GM12892 (cell line): ENCODE measurements around the gene XPR1.

Source experiments
- DNase-seq: peaks from one replicate; pipeline ENCODE4 v3.0.0; 2011; ENCODE audit not compliant: insufficient read length
- FAIRE-seq: peaks from 2 replicates; lab custom pipeline; 2011; peaks lifted over from hg19 to GRCh38; lab: Jason Lieb, UNC
- POLR2A ChIP-seq: IDR thresholded peaks from 2 replicates; pipeline ENCODE4 v1.6.1; 2011; ENCODE audit warnings: low read depth, low read length, control low read depth
- POLR2AphosphoS5 ChIP-seq: IDR thresholded peaks from 2 replicates; pipeline ENCODE4 v1.6.1; 2011; ENCODE audit warnings: low read depth, low read length, control low read depth
- TAF1 ChIP-seq: IDR thresholded peaks from 2 replicates; pipeline ENCODE4 v1.6.1; 2011; ENCODE audit warnings: low read depth, mild to moderate bottlenecking, control low read depth, low read length, borderline replicate concordance

The XPR1 gene

DNA sequence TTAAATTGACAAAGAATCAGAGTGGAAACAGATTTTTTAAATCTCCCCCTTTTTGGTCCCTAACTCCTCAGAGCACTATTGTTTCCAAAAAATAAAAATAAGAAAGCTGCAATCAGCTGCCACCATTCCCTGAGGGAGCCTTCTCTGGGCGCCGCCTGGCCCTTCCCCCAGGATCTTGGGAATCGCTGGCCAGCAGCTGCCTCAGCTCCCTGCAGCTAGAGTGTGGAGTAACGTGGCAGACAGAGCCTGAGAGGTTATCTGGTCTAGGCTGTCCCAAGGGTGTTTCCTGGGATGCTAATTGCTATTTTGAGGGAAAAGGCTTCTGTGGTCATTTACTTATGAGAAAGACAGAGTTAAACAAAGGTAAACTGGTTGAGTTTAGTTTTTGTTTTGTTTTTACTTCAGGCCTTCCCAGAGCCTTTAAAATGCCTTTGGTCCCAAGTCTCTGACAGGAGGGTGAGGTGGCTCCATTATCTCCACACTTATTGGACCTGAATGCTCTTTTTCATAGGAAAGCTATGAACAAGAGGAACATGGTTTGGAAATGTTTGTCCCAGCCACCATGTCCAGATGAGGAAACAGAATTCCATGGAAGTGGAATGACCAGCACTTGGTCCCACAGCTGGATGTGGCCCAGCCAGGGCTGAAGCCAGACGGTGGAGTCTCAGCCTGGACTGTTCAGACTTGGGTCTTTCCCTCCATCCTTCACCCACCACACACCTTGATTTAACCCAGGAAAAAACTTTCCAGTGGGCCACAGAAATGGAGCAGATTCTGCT, 266.8 kb downstream of the XPR1 start:
- FAIRE-seq, result no peak
- DNase-seq, result no peak
- TF ChIP-seq TAF1 (no peak), POLR2A (no peak), POLR2AphosphoS5 (no peak)

DNA sequence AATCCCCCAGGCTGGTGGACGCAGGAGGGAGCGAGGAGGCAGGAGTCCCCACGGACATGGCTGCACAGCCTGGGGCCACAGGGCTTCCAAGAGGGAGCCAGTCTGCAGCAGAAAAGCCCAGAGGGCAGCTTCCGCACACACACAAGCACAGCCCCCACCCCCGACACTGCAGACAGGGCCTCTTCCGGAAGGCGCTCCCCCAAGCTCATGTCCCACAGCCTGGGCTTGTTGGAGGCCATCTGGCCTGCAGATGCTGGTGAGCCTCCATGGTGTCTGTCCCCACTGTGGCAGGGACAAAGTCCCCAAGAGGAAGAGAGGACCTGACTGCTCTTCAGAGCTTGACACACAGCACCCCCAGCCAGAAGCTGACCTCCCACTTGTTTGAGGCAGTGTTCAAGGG, 267.4 kb downstream of the XPR1 start:
- DNase-seq, result no peak
- no peak for FAIRE-seq
- no peak for TF ChIP-seq POLR2A
- no peak for TF ChIP-seq POLR2AphosphoS5

DNA sequence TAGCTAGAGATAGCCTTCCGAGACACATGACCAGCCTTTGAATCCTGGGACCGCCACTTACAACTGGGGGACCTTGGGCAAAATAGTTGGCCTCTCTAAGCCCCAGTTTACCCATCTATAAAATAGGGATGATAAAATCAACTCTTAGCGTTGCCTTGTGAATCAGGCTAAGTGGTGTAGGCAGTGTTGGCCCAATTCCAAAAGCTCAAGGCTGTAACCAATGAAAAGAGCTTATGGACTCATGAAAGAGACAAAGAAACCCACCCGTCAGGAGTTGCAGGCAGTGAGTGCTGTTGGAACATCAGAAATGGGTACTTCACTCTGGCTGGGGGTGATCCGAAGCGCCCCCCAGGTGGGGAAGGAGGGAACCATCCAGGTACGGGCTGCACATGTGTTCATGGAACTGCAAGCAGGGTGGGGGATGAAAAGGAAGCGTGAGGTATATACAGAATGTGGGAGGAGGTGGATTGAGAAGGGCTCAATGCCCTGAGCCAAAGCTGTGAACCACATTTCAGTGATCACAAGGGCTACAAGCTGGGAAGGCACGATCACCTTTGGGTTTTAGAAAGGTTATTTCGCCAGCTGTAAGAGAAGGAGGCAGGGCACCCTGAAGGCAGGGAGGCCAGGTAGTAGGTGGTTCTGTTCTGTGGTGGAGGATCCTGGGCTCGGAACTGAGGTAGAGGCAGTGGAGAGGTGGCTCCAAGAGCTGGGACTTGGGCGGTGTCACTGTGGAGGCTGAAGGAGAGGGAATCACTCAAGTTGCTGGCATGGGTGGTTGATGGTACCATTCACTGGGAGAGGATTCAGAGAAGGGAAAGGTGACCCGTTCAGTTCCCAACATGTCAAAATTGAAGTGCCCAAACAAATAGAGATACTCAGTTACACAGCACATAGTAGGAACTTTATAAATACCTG, 269.5 kb downstream of the XPR1 start:
- FAIRE-seq (no peak), DNase-seq (no peak)
- TF ChIP-seq TAF1 (no peak), POLR2AphosphoS5 (no peak), POLR2A (no peak)

DNA sequence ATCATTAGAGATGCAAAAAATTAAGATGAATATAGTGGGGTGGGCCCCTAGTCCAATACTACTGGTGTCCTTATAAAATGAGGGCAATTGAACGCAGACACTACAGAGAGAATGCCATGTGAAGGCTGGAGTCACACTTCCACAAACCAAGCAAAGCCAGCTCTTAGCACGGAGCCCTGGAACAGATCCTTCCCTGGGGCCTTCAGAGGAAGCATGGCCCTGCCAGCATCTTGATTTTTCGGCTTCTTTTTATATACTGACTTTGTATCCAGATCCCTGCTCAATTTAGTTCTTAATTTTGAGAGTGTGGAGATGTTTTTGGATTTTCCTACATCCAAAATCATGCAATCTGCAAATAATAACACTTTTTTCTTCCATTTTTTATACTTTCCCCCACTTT, 270.7 kb downstream of the XPR1 start:
- no peak for DNase-seq
- TF ChIP-seq TAF1, result no peak
- no peak for TF ChIP-seq POLR2AphosphoS5
- TF ChIP-seq POLR2A, result no peak
- FAIRE-seq, result no peak

DNA sequence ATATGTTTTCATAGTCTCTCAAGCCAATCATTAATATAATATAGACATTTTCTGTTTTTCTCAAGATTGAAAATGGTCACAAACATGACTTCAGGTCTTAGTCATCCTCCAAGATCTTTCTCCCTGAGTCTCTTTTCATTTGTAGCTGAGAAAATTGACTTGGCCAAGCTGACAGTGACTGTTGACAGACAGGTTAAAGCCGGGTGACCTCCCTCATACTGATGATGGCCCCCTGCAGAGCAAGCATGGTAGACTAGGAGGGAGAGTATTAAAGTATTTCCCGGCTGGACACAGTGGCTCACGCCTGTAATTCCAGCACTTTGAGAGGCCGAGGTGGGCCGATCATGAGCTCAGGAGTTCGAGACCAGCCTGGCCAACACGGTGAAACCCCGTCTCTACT, 274.1 kb downstream of the XPR1 start:
- no peak for TF ChIP-seq POLR2A
- no peak for FAIRE-seq
- no peak for DNase-seq

DNA sequence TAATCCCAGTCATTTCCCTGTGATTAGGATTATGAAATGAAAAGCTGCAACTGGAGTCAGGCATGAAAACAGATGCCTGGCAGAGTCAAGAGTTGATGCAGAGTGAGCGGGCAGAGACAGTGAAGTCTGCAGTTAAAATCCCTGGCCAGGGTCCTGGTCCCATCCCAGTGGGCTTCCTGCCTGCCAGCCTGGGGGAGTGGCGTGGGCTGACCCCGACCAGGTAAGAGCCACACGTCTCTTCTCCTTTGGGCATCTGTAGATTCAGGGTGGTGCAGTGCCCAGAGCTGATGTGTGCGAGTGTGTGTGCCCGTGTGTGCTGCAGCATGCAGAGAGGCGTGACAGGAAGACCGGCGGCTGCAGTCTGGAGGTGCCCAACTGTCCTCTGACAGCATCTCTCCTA, 274.7 kb downstream of the XPR1 start:
- TF ChIP-seq TAF1 (no peak), POLR2A (no peak), POLR2AphosphoS5 (no peak)
- no peak for FAIRE-seq

DNA sequence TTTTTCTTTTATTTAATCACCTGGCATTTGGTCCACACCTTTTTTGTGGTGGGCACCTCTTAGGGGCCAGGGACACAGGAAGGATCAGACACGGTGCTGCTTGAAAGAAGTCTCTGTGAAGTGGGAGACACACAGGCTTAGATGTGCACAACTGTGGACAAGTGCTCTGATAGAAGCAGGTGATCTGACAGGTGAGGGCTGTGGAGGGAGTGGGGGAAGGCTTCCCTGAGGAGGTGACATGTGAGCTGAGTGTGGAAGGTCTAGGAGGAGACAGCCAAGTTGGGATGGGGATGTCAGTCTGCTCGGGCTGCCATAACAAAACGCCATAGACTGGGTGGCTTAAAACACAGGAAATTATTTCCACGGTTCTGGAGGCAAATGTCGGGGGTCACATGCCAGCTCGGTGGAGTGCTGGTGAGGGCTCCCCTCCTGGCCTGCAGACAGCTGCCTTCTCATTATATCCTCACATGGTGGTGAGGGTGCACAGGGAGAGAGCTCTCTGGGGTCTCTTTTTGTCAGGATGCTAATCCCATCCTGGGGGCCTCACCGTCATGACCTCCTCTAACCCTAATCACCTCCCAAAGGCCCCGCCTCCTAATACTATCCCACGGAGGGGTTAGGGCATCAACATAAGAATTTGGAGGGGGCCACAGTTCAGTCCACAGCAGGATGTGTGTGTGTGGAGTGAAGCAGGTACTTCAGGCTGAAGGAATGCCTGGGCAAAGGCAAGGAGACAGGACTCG, 275.7 kb downstream of the XPR1 start:
- FAIRE-seq (no peak), DNase-seq (no peak)
- TF ChIP-seq TAF1 (no peak), POLR2AphosphoS5 (no peak), POLR2A (no peak)

More for the DNA sequence above, 274.7 kb downstream of the XPR1 start:
- DNase-seq, result no peak

DNA sequence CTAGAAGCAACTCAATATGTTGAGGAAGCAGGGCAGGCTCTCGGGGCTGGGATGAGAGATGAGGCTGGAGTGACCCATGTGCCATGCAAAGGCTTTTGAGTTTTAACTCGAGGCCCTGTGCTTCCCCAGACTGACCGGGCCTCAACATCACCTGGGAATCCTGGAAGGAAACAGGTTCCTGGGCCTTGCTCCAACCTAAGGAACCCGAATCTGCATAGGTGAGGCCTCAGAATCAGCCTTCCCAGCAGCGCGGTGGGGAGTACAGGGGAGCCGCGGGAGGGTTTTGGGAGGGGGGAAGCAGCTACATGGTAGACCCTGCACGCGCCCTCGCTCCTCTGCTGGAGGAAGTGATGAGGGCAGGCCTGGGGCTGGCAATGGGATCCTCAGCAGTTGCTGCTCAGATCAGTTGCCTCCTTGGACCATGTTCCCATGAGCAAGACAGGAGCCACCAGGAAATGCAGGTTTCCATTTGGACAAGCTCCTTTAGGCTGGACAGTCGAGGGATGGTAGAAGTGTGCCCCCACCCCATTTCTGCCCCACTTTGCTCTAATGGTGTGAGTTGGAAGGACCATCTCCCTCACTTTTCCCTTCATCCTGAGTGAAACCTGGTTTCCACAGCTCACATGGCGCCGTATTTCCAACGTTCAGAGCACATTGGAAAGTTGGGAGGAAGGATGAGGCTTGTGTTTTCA, 276.4 kb downstream of the XPR1 start:
- peak; percentile 27 for FAIRE-seq
- no peak for TF ChIP-seq TAF1
- TF ChIP-seq POLR2AphosphoS5, result no peak
- no peak for TF ChIP-seq POLR2A
- no peak for DNase-seq

DNA sequence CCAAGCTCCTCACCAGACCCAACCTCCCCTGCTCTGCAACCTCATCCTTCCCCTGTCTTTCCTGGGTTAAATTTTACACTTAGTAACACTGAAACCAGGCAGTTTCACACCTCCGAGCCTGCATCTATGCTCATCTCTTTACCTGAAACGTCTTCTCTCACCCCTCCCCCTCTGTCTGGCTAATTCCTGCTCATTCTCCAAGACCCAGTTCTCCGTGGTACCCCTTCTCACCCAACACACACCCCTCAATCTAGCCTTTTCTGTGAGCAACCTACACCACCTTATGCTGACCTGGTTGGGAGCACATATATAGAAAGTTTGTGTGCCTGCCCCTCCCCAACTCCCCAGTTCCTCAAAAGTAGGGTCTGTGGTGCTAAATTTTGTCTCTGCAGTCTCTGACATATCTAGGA, 277.2 kb downstream of the XPR1 start:
- DNase-seq (no peak), FAIRE-seq (peak; percentile 68)
- TF ChIP-seq TAF1 (no peak), POLR2AphosphoS5 (no peak), POLR2A (no peak)

DNA sequence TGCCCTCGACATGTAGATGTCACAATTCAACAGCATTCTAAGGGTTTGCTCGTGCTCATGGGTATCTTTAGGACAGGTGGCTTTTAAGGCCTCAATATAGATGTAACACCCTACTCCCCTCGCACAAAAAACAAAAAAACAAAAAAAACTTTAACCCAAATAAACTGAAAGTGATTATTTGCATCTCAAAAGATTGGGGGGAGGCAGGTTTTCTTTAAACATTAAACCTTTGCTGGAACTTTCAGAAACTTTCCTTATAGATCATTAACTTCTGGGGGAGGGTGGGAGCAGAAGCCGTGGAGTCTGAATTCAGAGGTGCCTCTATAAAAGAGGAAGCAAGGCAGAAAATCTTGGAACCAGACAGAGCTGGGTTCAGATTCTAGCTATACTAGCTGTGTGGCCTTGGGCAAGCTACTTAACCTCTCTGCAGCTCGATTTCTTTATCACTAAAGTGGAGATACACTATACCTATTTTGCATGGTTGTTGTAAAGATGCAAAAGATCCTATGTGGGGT, 277.7 kb downstream of the XPR1 start:
- no peak for FAIRE-seq
- no peak for DNase-seq
- TF ChIP-seq TAF1 (no peak), POLR2AphosphoS5 (no peak), POLR2A (no peak)
